Suppressor macrophage treated with lipopolysaccharide for 1 hour (primary cell): Measurements from ENCODE around the gene PLCL1.

Source experiments
- DNase-seq, 3 donors: peaks; one replicate each; pipeline ENCODE4 v3.0.0-alpha.2; 2020 to 2022

PLCL1 gene

DNA sequence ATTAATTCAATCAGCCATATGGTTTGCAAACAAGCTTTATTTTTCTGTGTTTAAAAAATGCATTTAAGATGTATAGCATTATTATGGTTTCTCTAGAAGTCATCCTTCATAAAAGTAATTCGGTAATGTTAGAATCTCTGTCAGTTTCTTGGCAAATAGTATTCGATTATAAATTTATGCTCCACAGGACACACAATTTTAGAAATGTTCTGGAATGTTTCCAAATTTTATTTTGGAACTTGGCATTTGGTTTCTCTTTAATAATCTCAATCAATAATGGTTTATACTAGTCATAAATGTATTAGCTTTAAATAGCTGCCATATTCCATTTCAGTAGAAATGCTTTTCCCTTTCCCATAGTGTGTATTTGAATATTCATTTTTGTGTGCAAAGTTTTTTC is 156.4 kb downstream of the PLCL1 start:
- DNase-seq = no peak

DNA sequence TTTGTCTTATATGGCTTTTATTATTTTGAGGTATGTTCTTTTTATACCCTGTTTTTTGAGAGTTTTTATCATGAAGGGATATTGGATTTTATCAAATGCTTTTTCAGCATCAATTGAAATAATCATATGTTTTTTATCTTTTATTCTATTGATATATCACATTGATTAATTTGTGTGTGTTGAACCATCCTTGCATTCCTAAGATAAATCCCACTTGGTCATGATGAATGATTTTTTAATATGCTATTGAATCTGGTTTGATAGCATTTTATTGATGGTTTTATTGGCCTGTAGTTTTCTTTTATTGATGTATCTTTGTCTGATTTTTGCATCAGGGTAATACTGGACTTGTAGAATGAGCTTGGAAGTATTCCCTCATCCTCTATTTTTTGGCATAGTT is 160.3 kb downstream of the PLCL1 start:
- DNase-seq = no peak

DNA sequence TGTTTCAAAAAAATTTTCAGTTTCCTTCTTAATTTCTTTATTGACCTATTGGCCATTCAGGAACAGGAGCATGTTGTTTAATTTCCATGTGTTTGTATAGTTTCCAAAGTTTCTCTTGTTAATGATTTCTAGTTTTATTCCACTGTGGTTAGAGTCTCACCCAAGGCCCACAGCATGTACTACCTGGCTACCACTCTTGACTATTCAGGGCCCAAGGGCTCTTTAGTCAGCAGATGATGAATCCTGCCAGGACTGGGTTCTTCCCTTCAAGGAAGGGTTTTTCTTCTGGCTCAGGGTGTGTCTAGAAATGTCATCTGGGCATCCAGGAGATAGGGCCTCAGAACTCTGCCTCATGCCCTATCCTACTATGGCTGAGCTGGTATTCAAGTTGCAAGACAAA is 161.4 kb downstream of the PLCL1 start:
- DNase-seq = no peak

GRCh38 chr2:197969391-197969893 is 165.0 kb downstream of the PLCL1 start:
- DNase-seq = no peak

- DNase-seq = no peak
These were observed 167.7 kb downstream of the PLCL1 start for GRCh38 chr2:197972061-197972460.

- DNase-seq = no peak
These were observed 168.2 kb downstream of the PLCL1 start for GRCh38 chr2:197972587-197972986.

DNA sequence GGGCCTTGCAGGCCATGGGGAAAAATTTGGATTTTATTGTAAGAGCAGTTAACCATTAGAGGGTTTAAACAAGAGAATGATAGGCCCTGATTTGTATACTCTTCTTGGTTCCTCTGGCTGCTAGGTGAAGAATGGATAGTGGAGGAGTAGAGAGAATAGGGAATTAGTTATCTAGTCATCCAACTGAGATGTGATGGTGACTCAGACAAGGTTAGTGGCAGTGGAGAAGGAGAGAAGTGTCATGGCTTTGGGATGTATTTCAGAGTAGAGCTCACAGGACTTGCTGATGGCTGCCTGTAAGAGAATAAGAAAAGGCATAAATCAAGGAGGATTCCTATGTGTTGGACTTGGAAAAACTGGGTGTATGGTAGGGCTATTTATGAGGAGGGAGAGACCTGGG is 169.4 kb downstream of the PLCL1 start:
- no peak for DNase-seq

DNA sequence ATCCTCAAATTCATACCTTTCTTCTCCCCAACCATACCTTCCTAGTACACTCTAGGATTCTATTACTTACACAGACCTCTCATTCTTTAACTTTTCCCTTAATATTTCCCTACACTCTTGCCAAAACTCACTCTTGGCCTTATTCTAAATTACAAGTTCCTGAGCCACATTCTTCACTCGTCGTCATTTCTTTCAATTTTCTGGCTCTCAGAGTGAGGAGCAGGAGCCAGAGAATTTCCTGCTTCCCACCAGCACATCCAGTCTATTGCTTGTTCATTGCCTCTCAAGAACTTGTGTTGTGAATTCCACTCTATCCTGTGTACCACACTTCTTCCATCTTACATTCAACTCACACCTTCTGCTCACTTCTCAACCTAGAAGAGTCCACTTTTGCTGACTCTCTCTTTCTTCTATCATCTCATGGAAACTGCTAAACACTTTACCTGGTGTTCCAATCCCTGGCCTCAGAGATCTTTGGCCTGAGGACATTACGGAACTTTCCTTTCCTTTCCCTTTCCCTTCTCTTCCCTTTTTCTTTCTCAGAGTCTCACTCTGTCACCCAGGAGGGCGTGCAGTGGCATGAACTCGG is 171.6 kb downstream of the PLCL1 start:
- no peak for DNase-seq

- DNase-seq = no peak
These were observed 174.6 kb downstream of the PLCL1 start for GRCh38 chr2:197978971-197979370.

GRCh38 chr2:197982565-197982964 is 178.2 kb downstream of the PLCL1 start:
- no peak for DNase-seq

GRCh38 chr2:197985029-197985638 is 180.7 kb downstream of the PLCL1 start:
- DNase-seq = no peak

GRCh38 chr2:197986977-197987376 is 182.6 kb downstream of the PLCL1 start:
- no peak for DNase-seq

DNA sequence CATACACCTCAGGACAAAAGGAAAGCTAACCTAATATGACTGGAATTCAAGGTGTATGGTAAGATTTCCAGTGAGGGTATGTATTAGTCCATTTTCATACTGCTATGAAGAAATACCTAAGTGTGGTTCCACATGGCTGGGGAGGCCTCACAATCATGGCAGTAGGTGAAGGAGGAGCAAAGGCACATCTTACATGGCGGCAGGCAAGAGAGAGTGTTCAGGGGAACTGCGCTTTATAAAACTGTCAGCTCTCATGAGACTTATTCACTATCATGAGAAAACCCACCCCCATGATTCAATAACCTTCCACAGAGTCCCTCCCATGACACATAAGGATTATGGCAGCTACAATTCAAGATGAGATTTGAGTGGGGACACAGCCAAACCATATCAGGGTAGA is 186.0 kb downstream of the PLCL1 start:
- no peak for DNase-seq

DNA sequence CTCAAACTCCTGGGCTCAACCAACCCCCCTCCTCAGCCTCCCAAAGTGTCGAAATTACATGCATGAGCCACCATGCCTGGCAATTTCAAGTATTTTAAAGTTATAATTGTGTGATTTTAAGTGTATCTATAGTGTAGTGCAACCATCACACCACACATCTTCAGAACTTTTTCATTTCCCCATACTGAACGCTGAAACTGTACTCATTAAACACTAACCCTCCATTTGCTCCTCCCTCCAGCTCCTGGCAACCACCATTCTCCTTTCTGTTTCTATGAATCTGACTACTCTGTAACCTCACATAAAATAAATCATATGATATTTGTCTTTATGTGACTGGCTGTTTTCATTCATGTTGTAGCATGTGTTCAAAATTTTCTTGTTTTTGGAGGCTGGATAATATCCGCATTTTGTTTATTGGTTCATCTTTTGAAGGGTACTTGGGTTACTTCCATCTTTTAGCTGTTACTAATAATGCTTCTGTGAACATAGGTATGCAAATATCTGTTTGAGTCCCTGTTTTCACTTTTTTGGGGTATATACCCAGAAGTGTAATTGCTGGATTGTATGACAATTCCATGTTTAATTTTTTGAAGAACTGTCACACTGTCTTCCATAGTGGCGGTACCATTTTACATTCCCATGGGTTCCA is 188.2 kb downstream of the PLCL1 start:
- no peak for DNase-seq

DNA sequence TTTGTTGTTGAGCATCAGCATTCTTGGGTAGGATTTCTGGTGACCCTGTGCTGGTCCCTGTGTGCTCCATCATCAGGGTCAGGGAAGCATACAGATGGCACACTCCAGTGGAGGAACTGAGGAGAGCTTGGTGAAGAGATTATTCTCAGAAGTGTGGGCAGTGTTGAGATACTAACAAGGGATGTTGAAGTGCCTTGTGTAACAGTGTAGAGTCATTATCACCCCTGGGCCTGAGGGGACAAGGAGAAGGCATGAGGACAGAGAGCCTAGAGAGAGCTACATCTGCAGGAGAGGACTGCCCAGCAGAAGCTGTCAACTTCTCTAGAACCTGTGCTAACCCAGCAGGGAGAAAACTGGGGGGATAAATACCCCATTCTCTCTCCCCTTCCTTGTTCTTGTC is 189.0 kb downstream of the PLCL1 start:
- peak in 2 of 3 donors; percentile 20 to 22 for DNase-seq

GRCh38 chr2:197993830-197994229 is 189.4 kb downstream of the PLCL1 start:
- peak; percentile 37 to 51 (median 45) for DNase-seq

DNA sequence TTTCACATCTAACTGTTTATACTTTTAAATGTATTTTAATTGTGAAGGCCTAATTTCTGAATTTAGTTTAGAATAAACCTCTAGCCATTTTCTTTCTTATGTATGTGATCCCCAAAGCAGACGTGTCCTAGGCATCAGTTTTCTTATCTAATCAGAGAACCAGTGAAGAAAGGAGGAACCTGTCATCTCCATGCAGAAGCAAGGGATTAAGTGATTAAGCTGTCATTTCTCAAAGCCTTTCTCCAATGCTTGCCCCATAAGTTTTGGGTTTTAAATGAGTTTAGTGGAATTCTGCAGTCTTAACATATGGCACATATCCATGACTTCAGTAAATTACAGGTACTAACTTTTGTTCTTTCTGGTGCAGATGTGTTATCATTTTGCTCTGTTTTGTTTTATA is 190.4 kb downstream of the PLCL1 start:
- no peak for DNase-seq

GRCh38 chr2:197996583-197996982 is 192.2 kb downstream of the PLCL1 start:
- DNase-seq = no peak

- no peak for DNase-seq
These were observed 192.7 kb downstream of the PLCL1 start for GRCh38 chr2:197997083-197997541.

DNA sequence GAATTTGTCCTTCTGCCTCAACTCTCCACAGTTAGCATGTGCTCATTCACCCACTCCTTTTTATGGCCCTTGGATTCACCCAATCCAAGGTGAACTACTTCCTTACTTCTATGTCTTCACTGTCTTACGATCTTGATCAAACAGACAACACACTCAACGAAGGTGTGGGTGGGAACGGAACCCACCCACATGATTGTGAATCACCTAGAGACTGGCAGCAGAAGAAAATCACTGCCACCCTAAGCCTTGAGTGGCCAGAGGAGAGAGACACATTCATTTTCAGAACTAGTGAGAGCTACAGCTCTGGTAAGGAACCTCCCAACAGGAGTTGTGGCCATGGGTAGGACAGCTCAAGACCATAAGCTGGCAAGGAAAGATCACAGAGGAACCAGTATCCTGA is 194.3 kb downstream of the PLCL1 start:
- DNase-seq = no peak

- no peak for DNase-seq
These were observed 196.0 kb downstream of the PLCL1 start for GRCh38 chr2:198000417-198000816.

- peak in 1 of 3 donors; percentile 24 for DNase-seq
These were observed 199.8 kb downstream of the PLCL1 start for GRCh38 chr2:198004173-198004572.

DNA sequence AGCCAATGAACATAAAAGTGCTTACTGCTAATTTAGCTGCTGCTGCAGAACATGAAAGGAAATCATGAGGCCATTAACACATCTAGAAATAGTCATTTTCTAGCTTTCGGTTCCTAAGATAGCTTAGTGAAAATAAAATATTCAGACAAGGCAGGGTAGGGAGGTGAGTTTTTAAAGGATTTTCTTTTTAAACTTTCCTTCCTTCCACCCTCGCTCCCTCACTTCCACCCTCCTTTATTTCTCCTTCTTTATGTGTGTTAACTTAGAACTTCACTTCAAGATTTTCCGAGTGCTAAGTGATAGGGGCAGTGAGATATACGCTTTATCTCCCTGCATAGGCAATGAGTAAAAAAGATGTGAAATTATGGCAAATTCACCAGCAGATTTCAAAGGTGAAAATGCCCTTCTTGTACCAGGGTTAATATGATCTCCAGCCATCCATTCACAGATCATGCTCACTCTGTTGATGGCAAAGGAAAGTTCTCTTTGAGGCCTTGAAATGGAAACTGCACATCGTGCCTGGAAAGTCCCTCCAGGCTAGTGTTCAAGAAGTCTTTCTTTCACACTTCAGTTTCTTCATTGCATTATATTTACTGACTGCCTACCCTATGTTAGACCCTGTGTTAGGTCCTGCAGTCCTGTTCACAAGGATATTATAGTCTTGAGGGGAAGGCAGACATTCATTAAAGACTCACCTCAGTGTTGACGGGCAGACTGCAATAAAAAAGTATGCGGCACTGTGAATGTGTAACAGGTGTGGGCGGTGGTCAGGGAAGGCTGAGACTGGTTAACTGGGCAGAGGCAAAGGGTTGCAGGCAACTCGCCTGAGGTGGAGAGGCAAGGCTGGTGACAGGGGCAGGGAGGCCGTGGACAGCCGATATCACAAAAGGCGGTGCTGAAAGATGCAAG is 200.8 kb downstream of the PLCL1 start:
- DNase-seq = peak; percentile 24 to 42 (median 32)
